HepG2 (cell line): ENCODE data around the gene ALDH1A1.

ENCODE experiments used
- BRD4 ChIP-seq: sonication (generic); formaldehyde crosslinking; IDR thresholded peaks from 2 replicates; pipeline ENCODE4 v1.4.0; 2020; ENCODE audit warnings: missing genetic modification reagents
- GABPA ChIP-seq, 2 experiments: IDR thresholded peaks; 2 replicates each; pipeline ENCODE4 v1.6.1; 2011 to 2016; ENCODE audit warnings: low read depth in 2 of 2, low read length in 1 of 2, missing biosample characterization in 1 of 2, missing genetic modification characterization in 1 of 2
- POLR2AphosphoS5 ChIP-seq: IDR thresholded peaks from 2 replicates; pipeline ENCODE4 v1.6.1; 2012; ENCODE audit warnings: low read depth, low read length
- RAD21 ChIP-seq: fragments of 450-650 bp; formaldehyde crosslinking; IDR thresholded peaks from 2 replicates; pipeline ENCODE4 v1.5.0; 2020; ENCODE audit warnings: mild to moderate bottlenecking
- RBFOX2 ChIP-seq: fragments of 200-400 bp; formaldehyde crosslinking; IDR thresholded peaks from 2 replicates; pipeline ENCODE4 v1.6.1; 2017; ENCODE audit warnings: low read depth, mild to moderate bottlenecking, low read length
- RNF2 ChIP-seq: fragments of 450-650 bp; conservative IDR thresholded peaks from 2 replicates; pipeline ENCODE4 v1.6.1; 2016; ENCODE audit warnings: low read depth
- SIX1 ChIP-seq: sonication (generic); formaldehyde crosslinking; IDR thresholded peaks from 2 replicates; pipeline ENCODE4 v1.4.0; 2020; ENCODE audit warnings: missing genetic modification reagents, borderline replicate concordance
- ZNF232 ChIP-seq: sonication (generic); formaldehyde crosslinking; IDR thresholded peaks from 2 replicates; pipeline ENCODE4 v1.4.0; 2020; ENCODE audit warnings: missing genetic modification reagents, borderline replicate concordance
- ZNF550 ChIP-seq: sonication (generic); formaldehyde crosslinking; IDR thresholded peaks from 2 replicates; pipeline ENCODE4 v1.4.0; 2020; ENCODE audit warnings: mild to moderate bottlenecking, missing genetic modification reagents, borderline replicate concordance
- TF ChIP-seq, protein P1 (sequence below): sonication (generic); formaldehyde crosslinking; IDR thresholded peaks from 2 replicates; pipeline ENCODE4 v1.5.1; 2020; ENCODE audit warnings: missing genetic modification reagents, mild to moderate bottlenecking, borderline replicate concordance
- TF ChIP-seq, protein P2 (sequence below), 2 experiments: IDR thresholded peaks; 2 replicates each; pipeline ENCODE4 v1.6.1; 2011 to 2012; ENCODE audit warnings: low read length in 2 of 2, borderline replicate concordance in 1 of 2, low read depth in 1 of 2, mild to moderate bottlenecking in 1 of 2, moderate library complexity in 1 of 2
- TF ChIP-seq, protein P3 (sequence below): sonication (generic); formaldehyde crosslinking; conservative IDR thresholded peaks from 2 replicates; pipeline ENCODE4 v1.4.0; 2020; ENCODE audit warnings: missing genetic modification reagents
- TF ChIP-seq, protein P4 (sequence below): IDR thresholded peaks from 2 replicates; pipeline ENCODE4 v1.6.1; 2012; ENCODE audit warnings: inconsistent platforms
- TF ChIP-seq, protein P5 (sequence below): sonication (generic); formaldehyde crosslinking; IDR thresholded peaks from 2 replicates; pipeline ENCODE4 v1.8.0; 2023; ENCODE audit warnings: mild to moderate bottlenecking, missing genetic modification reagents

DNA sequence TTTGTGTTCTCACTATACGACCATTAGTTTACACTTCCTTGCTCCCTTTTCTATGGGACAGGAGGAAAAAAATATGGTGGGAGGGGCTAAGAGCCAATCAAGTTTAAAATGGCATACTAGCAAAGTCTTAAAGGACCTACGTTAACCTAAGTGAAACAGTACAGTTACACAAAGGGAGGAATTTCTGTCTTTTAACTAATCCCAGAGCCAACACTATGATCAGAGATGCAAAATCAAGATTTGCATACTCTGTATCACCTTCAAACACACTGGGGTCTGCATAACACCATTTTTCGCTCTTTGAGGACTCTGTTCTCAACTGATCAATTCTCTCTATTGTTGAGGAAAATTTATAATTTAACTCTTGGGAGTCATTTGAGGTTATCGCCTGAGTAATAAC is 49.8 kb downstream of the ALDH1A1 start:
- TF ChIP-seq, protein P1, sequence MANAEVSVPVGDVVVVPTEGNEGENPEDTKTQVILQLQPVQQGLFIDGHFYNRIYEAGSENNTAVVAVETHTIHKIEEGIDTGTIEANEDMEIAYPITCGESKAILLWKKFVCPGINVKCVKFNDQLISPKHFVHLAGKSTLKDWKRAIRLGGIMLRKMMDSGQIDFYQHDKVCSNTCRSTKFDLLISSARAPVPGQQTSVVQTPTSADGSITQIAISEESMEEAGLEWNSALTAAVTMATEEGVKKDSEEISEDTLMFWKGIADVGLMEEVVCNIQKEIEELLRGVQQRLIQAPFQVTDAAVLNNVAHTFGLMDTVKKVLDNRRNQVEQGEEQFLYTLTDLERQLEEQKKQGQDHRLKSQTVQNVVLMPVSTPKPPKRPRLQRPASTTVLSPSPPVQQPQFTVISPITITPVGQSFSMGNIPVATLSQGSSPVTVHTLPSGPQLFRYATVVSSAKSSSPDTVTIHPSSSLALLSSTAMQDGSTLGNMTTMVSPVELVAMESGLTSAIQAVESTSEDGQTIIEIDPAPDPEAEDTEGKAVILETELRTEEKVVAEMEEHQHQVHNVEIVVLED (CRISPR knock-in tag): no peak
- TF ChIP-seq RNF2 (no peak), ZNF232 (CRISPR knock-in tag) (no peak), SIX1 (no peak), RAD21 (CRISPR knock-in tag) (no peak), RBFOX2 (no peak), ZNF550 (no peak), POLR2AphosphoS5 (no peak), GABPA (IDR thresholded peaks at IDR 0.05; ENCODE audit: low read depth, low read length) (no peak), GABPA (CRISPR knock-in tag; IDR thresholded peaks at IDR 0.05; ENCODE audit: low read depth) (no peak), BRD4 (CRISPR knock-in tag) (no peak)
- TF ChIP-seq, protein P2, sequence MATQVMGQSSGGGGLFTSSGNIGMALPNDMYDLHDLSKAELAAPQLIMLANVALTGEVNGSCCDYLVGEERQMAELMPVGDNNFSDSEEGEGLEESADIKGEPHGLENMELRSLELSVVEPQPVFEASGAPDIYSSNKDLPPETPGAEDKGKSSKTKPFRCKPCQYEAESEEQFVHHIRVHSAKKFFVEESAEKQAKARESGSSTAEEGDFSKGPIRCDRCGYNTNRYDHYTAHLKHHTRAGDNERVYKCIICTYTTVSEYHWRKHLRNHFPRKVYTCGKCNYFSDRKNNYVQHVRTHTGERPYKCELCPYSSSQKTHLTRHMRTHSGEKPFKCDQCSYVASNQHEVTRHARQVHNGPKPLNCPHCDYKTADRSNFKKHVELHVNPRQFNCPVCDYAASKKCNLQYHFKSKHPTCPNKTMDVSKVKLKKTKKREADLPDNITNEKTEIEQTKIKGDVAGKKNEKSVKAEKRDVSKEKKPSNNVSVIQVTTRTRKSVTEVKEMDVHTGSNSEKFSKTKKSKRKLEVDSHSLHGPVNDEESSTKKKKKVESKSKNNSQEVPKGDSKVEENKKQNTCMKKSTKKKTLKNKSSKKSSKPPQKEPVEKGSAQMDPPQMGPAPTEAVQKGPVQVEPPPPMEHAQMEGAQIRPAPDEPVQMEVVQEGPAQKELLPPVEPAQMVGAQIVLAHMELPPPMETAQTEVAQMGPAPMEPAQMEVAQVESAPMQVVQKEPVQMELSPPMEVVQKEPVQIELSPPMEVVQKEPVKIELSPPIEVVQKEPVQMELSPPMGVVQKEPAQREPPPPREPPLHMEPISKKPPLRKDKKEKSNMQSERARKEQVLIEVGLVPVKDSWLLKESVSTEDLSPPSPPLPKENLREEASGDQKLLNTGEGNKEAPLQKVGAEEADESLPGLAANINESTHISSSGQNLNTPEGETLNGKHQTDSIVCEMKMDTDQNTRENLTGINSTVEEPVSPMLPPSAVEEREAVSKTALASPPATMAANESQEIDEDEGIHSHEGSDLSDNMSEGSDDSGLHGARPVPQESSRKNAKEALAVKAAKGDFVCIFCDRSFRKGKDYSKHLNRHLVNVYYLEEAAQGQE (IDR thresholded peaks at IDR 0.05; ENCODE audit: borderline replicate concordance in 1 of 2, low read depth in 1 of 2, low read length in 2 of 2): no peak
- TF ChIP-seq, protein P3, sequence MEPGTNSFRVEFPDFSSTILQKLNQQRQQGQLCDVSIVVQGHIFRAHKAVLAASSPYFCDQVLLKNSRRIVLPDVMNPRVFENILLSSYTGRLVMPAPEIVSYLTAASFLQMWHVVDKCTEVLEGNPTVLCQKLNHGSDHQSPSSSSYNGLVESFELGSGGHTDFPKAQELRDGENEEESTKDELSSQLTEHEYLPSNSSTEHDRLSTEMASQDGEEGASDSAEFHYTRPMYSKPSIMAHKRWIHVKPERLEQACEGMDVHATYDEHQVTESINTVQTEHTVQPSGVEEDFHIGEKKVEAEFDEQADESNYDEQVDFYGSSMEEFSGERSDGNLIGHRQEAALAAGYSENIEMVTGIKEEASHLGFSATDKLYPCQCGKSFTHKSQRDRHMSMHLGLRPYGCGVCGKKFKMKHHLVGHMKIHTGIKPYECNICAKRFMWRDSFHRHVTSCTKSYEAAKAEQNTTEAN (CRISPR knock-in tag): no peak
- TF ChIP-seq, protein P4, sequence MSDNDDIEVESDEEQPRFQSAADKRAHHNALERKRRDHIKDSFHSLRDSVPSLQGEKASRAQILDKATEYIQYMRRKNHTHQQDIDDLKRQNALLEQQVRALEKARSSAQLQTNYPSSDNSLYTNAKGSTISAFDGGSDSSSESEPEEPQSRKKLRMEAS: no peak
- TF ChIP-seq, protein P5, sequence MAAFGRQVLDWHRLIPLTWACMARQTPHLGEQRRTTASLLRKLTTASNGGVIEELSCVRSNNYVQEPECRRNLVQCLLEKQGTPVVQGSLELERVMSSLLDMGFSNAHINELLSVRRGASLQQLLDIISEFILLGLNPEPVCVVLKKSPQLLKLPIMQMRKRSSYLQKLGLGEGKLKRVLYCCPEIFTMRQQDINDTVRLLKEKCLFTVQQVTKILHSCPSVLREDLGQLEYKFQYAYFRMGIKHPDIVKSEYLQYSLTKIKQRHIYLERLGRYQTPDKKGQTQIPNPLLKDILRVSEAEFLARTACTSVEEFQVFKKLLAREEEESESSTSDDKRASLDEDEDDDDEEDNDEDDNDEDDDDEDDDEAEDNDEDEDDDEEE (CRISPR knock-in tag): no peak
